Stimulated activated naive CD4-positive, alpha-beta T cell (primary cell): Measurements from ENCODE around the gene ANKRD23.

Source experiments
- DNase-seq, 6 experiments: peaks; one replicate each; lab custom pipeline; 2025; lab: John Stamatoyannopoulos, UW

ANKRD23 gene

GRCh38 chr2:96877042-96877451 is 33.2 kb upstream of the ANKRD23 start:
- no peak for DNase-seq

GRCh38 chr2:96876269-96877041 is 32.6 kb upstream of the ANKRD23 start:
- DNase-seq: no peak

- no peak for DNase-seq
Measured at GRCh38 chr2:96875498-96876268, 31.9 kb upstream of the ANKRD23 start.

GRCh38 chr2:96874198-96874831 is 30.5 kb upstream of the ANKRD23 start:
- no peak for DNase-seq

GRCh38 chr2:96873651-96874096 is 29.9 kb upstream of the ANKRD23 start:
- no peak for DNase-seq

- no peak for DNase-seq
Measured at GRCh38 chr2:96872591-96873349, 28.9 kb upstream of the ANKRD23 start.

- peak; percentile 33 to 82 (median 60) for DNase-seq
Measured at GRCh38 chr2:96870626-96871255, 26.9 kb upstream of the ANKRD23 start.

GRCh38 chr2:96869822-96870625 is 26.2 kb upstream of the ANKRD23 start, which contains the start of gene SEMA4C:
TSS of gene SEMA4C (minus strand) at chr2:96870080. CDS start at chr2:96867886, 2,194 bp downstream.
- peak; percentile 41 to 74 (median 62) for DNase-seq

- peak in 1 of 6 experiments; percentile 22 for DNase-seq
Measured at GRCh38 chr2:96869281-96869821, 25.5 kb upstream of the ANKRD23 start.

GRCh38 chr2:96868555-96869280 is 24.9 kb upstream of the ANKRD23 start:
- peak; percentile 23 to 64 (median 56) for DNase-seq

GRCh38 chr2:96867756-96868554 is 24.1 kb upstream of the ANKRD23 start:
- peak in 3 of 6 experiments; percentile 21 to 52 (median 24) for DNase-seq

GRCh38 chr2:96866986-96867755 is 23.4 kb upstream of the ANKRD23 start:
- DNase-seq: peak in 1 of 6 experiments; percentile 31

GRCh38 chr2:96866586-96866985 is 22.8 kb upstream of the ANKRD23 start:
- no peak for DNase-seq

- no peak for DNase-seq
Measured at GRCh38 chr2:96866149-96866548, 22.3 kb upstream of the ANKRD23 start.

- no peak for DNase-seq
Measured at GRCh38 chr2:96865654-96866053, 21.8 kb upstream of the ANKRD23 start.

- no peak for DNase-seq
Measured at GRCh38 chr2:96864343-96865091, 20.7 kb upstream of the ANKRD23 start.
